Measurements from ENCODE around the gene ASPSCR1.

ASPSCR1 gene

DNA sequence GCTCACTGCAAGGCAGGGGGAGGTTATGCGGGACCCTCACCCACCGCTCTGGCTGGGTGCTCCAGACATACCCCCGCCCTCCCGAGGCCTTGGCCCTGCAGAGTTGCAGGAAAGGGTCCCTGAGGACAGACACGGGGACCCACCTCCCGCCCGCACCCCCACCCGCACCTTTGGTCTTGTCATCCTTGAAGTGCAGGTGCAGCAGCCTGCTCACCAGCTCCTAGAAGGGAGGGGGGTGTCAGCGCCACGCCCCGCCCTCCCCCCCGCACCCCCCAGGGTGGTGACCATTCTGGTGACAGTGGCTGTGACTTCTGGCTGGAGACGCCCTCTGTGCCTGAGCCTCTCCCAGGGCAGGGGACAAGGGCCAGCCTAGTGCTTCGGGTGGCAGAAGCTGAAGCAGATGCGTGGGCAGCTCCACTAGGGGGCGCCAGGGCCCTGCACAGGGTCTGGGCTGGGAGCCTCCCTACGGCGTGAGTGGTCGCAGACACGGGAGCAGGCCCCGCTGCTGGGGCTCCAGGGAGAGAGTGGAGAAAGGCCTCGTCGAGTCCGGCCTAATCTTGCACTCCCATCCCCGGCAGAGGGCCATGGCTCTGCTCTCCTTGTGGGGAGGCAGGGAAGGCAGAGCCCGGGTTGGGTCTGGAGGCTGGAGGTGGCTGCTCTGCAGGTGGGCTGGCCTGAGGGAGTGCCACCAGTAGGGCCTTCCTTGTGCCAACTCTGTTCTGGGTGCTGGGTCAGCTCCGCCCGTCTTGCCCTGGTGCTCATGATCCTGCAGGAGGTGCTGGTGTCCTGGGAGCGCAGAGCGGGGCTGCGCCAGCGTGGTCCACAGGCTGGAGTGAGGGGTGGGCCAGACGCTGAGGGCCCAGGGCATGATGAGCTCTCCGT, 42.5 kb downstream of the ASPSCR1 start:
- no peak for DNase-seq (ENCODE audit: low spot score)
- Histone ChIP-seq H3K27ac (ENCODE audit: poor library complexity, severe bottlenecking) (no peak overlapping the region), H3K4me1 (ENCODE audit: insufficient read depth, poor library complexity, severe bottlenecking) (no peaks in the 10 kb centered on the region), H3K36me3 (ENCODE audit: low read depth) (0 out of 2 replicates have a peak, but pooled peaks cover 9% of the 10 kb centered on the region), H3K4me3 (ENCODE audit: severe bottlenecking) (no peak overlapping the region), H3K9me3 (ENCODE audit: severe bottlenecking) (no peaks in the 10 kb centered on the region), H3K27me3 (ENCODE audit: insufficient read depth, poor library complexity, severe bottlenecking) (no peaks in the 10 kb centered on the region)
- TF ChIP-seq, protein P1, sequence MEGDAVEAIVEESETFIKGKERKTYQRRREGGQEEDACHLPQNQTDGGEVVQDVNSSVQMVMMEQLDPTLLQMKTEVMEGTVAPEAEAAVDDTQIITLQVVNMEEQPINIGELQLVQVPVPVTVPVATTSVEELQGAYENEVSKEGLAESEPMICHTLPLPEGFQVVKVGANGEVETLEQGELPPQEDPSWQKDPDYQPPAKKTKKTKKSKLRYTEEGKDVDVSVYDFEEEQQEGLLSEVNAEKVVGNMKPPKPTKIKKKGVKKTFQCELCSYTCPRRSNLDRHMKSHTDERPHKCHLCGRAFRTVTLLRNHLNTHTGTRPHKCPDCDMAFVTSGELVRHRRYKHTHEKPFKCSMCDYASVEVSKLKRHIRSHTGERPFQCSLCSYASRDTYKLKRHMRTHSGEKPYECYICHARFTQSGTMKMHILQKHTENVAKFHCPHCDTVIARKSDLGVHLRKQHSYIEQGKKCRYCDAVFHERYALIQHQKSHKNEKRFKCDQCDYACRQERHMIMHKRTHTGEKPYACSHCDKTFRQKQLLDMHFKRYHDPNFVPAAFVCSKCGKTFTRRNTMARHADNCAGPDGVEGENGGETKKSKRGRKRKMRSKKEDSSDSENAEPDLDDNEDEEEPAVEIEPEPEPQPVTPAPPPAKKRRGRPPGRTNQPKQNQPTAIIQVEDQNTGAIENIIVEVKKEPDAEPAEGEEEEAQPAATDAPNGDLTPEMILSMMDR (IDR thresholded peaks at IDR 0.05; ENCODE audit: poor library complexity, severe bottlenecking) = peak; percentile 69
- no peak for ATAC-seq (ENCODE audit: low read depth)

DNA sequence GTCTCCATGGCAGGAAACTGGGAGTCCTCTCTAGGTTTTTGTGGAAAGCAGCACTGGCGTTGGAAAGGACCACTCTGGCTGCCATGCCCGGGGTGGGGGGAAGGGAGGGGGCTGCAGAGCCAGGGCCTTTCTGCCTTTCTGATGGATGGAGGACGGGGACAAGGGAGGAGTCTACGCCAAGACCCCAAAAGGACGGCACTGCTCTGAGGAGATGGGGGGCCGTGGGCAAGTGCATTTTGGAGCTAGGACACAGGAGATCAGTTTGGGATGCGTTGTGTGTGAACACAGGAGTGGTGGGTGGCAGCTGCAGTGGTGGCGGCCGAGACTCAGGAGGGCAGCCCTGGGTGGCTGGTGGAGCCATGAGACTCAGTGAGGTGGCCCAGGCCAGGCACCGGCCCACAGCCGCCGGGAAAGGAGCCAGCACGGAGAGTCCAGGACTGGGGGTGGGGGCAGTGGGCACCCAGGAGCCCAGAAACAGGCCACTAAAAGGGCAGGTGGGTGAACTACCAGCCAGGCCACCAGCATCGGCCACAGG, 43.2 kb downstream of the ASPSCR1 start:
- ATAC-seq (ENCODE audit: low read depth) (no peak), DNase-seq (ENCODE audit: low spot score) (no peak)
- Histone ChIP-seq H3K4me1 (ENCODE audit: insufficient read depth, poor library complexity, severe bottlenecking) (no peaks in the 10 kb centered on the region), H3K4me3 (ENCODE audit: severe bottlenecking) (no peak overlapping the region), H3K27me3 (ENCODE audit: insufficient read depth, poor library complexity, severe bottlenecking) (no peaks in the 10 kb centered on the region), H3K36me3 (ENCODE audit: low read depth) (0 out of 2 replicates have a peak, but pooled peaks cover 9% of the 10 kb centered on the region), H3K9me3 (ENCODE audit: severe bottlenecking) (no peaks in the 10 kb centered on the region), H3K27ac (ENCODE audit: poor library complexity, severe bottlenecking) (no peak overlapping the region)
- TF ChIP-seq, protein P1 (IDR thresholded peaks at IDR 0.05; ENCODE audit: poor library complexity, severe bottlenecking) = no peak

DNA sequence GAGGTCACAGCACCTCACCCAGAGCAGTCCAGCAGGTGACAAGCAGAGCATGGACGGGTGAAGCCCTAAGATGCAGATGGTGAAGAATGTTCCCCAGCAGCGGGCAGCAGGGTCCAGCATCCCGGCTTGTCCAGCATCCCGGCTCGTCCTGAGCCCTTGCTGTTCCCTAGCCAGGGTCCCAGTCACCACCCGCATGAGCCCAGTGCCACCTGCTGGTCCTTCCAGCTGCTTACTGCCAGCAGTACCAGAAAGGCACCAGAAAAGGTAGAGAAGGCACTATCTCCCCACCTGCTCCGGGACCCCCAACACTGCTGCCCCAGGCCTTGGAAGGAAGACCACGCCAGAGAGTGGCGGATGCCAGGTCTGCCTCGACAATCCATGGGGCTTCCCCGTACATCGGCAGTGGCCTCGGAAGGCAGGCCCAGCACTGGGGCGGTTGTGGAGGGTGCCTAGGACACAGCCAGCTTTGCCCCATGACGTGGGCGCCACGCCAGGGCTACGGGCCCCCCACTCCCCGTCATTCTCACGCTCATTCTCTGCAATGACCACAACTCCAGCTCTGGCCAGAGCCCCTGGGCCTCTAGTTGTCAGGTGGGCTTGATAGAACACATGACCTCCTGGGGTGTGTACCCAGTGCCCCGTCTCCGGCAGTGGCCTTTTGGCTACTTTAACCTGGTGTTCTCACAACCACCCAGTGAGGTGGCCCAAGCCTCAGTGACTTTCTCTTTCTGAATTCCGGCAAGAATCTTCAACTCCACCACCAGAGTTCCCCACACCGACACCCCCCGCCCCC, 43.9 kb downstream of the ASPSCR1 start:
- TF ChIP-seq, protein P1 (IDR thresholded peaks at IDR 0.05; ENCODE audit: poor library complexity, severe bottlenecking) = peak; percentile 78
- H3K4me1 ChIP-seq (ENCODE audit: insufficient read depth, poor library complexity, severe bottlenecking) = no peaks in the 10 kb centered on the region
- 0 out of 2 replicates have a peak, but pooled peaks cover 9% of the 10 kb centered on the region for H3K36me3 ChIP-seq (ENCODE audit: low read depth)
- DNase-seq (ENCODE audit: low spot score) (no peak), ATAC-seq (ENCODE audit: low read depth) (peak; percentile 13)
- H3K4me3 ChIP-seq (ENCODE audit: severe bottlenecking) = peak overlapping the region; percentile 81
- no peaks in the 10 kb centered on the region for H3K27me3 ChIP-seq (ENCODE audit: insufficient read depth, poor library complexity, severe bottlenecking)
- no peaks in the 10 kb centered on the region for H3K9me3 ChIP-seq (ENCODE audit: severe bottlenecking)
- H3K27ac ChIP-seq (ENCODE audit: poor library complexity, severe bottlenecking) = peak overlapping the region; percentile 48

DNA sequence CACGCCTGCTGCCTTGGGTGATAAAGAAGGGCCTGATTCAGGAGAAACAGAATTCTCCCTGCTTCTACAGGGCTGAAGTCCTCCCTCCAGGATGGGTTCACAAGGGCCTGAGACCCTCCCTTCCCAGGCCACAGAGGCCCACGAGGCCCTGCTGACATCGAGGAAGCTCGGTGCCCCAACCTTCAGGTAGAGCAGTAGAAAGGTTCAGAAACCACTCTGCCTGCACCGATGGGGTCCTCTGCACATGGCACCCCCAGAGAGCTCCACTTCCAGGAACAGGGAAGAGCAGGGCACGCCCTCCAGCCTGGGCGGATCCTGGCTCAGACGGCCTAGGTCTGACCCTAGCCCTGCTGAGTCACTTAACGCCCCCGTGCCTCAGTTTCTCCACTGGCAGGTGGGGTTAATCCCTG, 44.5 kb downstream of the ASPSCR1 start:
- no peak for DNase-seq (ENCODE audit: low spot score)
- H3K9me3 ChIP-seq (ENCODE audit: severe bottlenecking) = no peaks in the 10 kb centered on the region
- TF ChIP-seq, protein P1 (IDR thresholded peaks at IDR 0.05; ENCODE audit: poor library complexity, severe bottlenecking) = no peak
- ATAC-seq (ENCODE audit: low read depth) = no peak
- H3K27me3 ChIP-seq (ENCODE audit: insufficient read depth, poor library complexity, severe bottlenecking) = no peaks in the 10 kb centered on the region
- peak overlapping the region; percentile 81 for H3K4me3 ChIP-seq (ENCODE audit: severe bottlenecking)
- peak overlapping the region; percentile 48 for H3K27ac ChIP-seq (ENCODE audit: poor library complexity, severe bottlenecking)
- H3K36me3 ChIP-seq (ENCODE audit: low read depth) = 0 out of 2 replicates have a peak, but pooled peaks cover 9% of the 10 kb centered on the region
- H3K4me1 ChIP-seq (ENCODE audit: insufficient read depth, poor library complexity, severe bottlenecking) = no peaks in the 10 kb centered on the region
